Ovary (tissue), 9 donors: ENCODE measurements around the gene PAK3. TPM values are rescaled to one million over a fixed set of nuclear protein-coding genes. Genes with fewer than 3 reads are reported as not detected.

ENCODE experiments used
- DNase-seq, 5 donors: peaks; one replicate each; pipeline ENCODE4 v3.0.0-alpha.2; 2019 to 2020
- H3K27ac ChIP-seq, 2 donors: fragments of 200-600 bp; one replicate each; pipeline versions ENCODE4 v1.5.1 to v1.8.0; 2019 to 2022
- H3K27me3 ChIP-seq: fragments of 200-600 bp; one replicate; pipeline ENCODE4 v1.8.0; 2022
- H3K36me3 ChIP-seq: fragments of 200-600 bp; sonication (generic); one replicate; pipeline ENCODE4 v1.5.1; 2019
- H3K4me1 ChIP-seq: one replicate; pipeline ENCODE4 v1.8.1; 2013; ENCODE audit warnings: mild to moderate bottlenecking, moderate library complexity; ENCODE audit not compliant: insufficient read depth
- H3K4me3 ChIP-seq: fragments of 200-600 bp; sonication (generic); one replicate; pipeline ENCODE4 v1.5.1; 2017
- H3K9me3 ChIP-seq, 2 donors: fragments of 200-600 bp in 1 of 2; sonication (generic) in 1 of 2; one replicate each; pipeline versions ENCODE4 v1.5.1 to v1.8.1; 2013 to 2019; ENCODE audit warnings: mild to moderate bottlenecking in 1 of 2, moderate library complexity in 1 of 2
- CTCF ChIP-seq, 3 donors: fragments of 450-650 bp in 2 of 3; fragments of 200-600 bp in 1 of 3; IDR thresholded peaks; one replicate each; pipeline versions ENCODE4 v1.5.1 to v1.8.0; 2016 to 2022; ENCODE audit warnings: antibody characterized with exemption in 3 of 3, mild to moderate bottlenecking in 1 of 3
- EP300 ChIP-seq: sonication (generic); formaldehyde crosslinking; IDR thresholded peaks from one replicate; pipeline ENCODE4 v1.6.1; 2017; ENCODE audit warnings: antibody characterized with exemption
- POLR2A ChIP-seq: fragments of 450-650 bp; IDR thresholded peaks from one replicate; pipeline ENCODE4 v1.6.1; 2017; ENCODE audit warnings: antibody characterized with exemption, mild to moderate bottlenecking, moderate library complexity
- WGBS, 3 donors: extraction: QIAGEN DNeasy Blood & Tissue Kit in 1 of 3; methylation state at CpG; one replicate each; pipeline versions ENCODE4 v1.1.5 to v1.1.7; 2013 to 2017; 5-methylcytosine and 5-hydroxymethylcytosine counted together
- intact Hi-C, 4 donors: fragments of 100-400 bp; cut with DNase I; formaldehyde crosslinking; loops; one replicate each; pipeline versions ENCODE4 v1.11.0 to v1.15.1; 2022 to 2023
- polyA plus RNA-seq, 2 donors: library from polyadenylated mRNA; stranded (reverse); fragments of 200-250 nt in 1 of 2; fragments of 350-450 nt in 1 of 2; fragmentation: Illumina TruSeq in 1 of 2; extraction: RNeasy Lipid Tissue Mini Kit (QIAGEN cat#74804) in 1 of 2; gene quantifications; one replicate each; pipeline ENCODE4 v1.2.3, GENCODE V29; 2013 to 2014
- total RNA-seq, 7 donors: library from RNA; depleted of rRNA in 2 of 7; stranded (reverse); fragments of >200 nt in 2 of 7; fragmentation: NEBNext Ultra II Directional in 3 of 7; extraction: Animal tissue kit (Norgen Biotek cat#: 25700) in 3 of 7; gene quantifications; one replicate each; pipeline versions ENCODE4 v1.1.0 to v1.2.4, GENCODE V29; 2016 to 2023
- donor health status: DM: no; HTN: no; CAD: no; lungs with moderate emphysema.
- donor health status: DM: no; HTN: no; CAD: no.
- donor health status: Bipolar disorder and iron deficiency.
- donor health status: DM: yes; HTN: yes; CAD: no.
- donor health status: DM: no; HTN: no; CAD: no.
- donor health status: DM: yes; HTN: yes; CAD: no.

The PAK3 gene
- total and polyA plus RNA-seq, 9 donors = 0.61 to 15.8 (median 5.4) TPM

- Histone ChIP-seq H3K27ac (no peak overlapping the region), H3K27me3 (no peaks in the 10 kb centered on the region), H3K4me1 (no peaks in the 10 kb centered on the region), H3K9me3 (no peaks in the 10 kb centered on the region), H3K36me3 (no peaks in the 10 kb centered on the region), H3K4me3 (no peak overlapping the region)
- TF ChIP-seq POLR2A (no peak), CTCF (IDR thresholded peaks at IDR 0.05) (no peak), EP300 (no peak)
- intact Hi-C loops = no loop called here
- no peak for DNase-seq
- 69 to 81% (median 71%) methylated on average over 1 of the region's 1 CpG for WGBS, 3 donors
Measured at GRCh38 chrX:111129921-111130320, 33.9 kb downstream of the PAK3 start.

- no peaks in the 10 kb centered on the region for H3K36me3 ChIP-seq
- intact Hi-C loops = no loop called here
- H3K4me3 ChIP-seq = no peak overlapping the region
- no peaks in the 10 kb centered on the region for H3K9me3 ChIP-seq
- H3K4me1 ChIP-seq = no peaks in the 10 kb centered on the region
- no peak for TF ChIP-seq CTCF (IDR thresholded peaks at IDR 0.05)
- no peak for TF ChIP-seq POLR2A
- no peak for TF ChIP-seq EP300
- DNase-seq = no peak
- no peak overlapping the region for H3K27ac ChIP-seq
- H3K27me3 ChIP-seq = no peaks in the 10 kb centered on the region
Measured at GRCh38 chrX:111131572-111131971, 35.6 kb downstream of the PAK3 start.

- no peak overlapping the region for H3K27ac ChIP-seq
- intact Hi-C loops = no loop called here
- no peaks in the 10 kb centered on the region for H3K4me1 ChIP-seq
- no peaks in the 10 kb centered on the region for H3K36me3 ChIP-seq
- no peaks in the 10 kb centered on the region for H3K9me3 ChIP-seq
- H3K4me3 ChIP-seq = no peak overlapping the region
- H3K27me3 ChIP-seq = no peaks in the 10 kb centered on the region
- no peak for DNase-seq
- TF ChIP-seq POLR2A (no peak), EP300 (no peak), CTCF (IDR thresholded peaks at IDR 0.05) (no peak)
Measured at GRCh38 chrX:111133389-111133788, 37.4 kb downstream of the PAK3 start.

- Histone ChIP-seq H3K27me3 (no peaks in the 10 kb centered on the region), H3K9me3 (no peaks in the 10 kb centered on the region), H3K4me3 (no peak overlapping the region), H3K27ac (no peak overlapping the region), H3K4me1 (no peaks in the 10 kb centered on the region), H3K36me3 (no peaks in the 10 kb centered on the region)
- intact Hi-C loops = no loop called here
- DNase-seq = no peak
- no peak for TF ChIP-seq CTCF (IDR thresholded peaks at IDR 0.05)
- TF ChIP-seq EP300 = no peak
- no peak for TF ChIP-seq POLR2A
Measured at GRCh38 chrX:111145878-111146277, 49.9 kb downstream of the PAK3 start.

- DNase-seq = no peak
- TF ChIP-seq CTCF (IDR thresholded peaks at IDR 0.05) (no peak), EP300 (no peak), POLR2A (no peak)
- Histone ChIP-seq H3K4me3 (no peak overlapping the region), H3K36me3 (no peaks in the 10 kb centered on the region), H3K4me1 (no peaks in the 10 kb centered on the region), H3K27ac (no peak overlapping the region), H3K27me3 (no peaks in the 10 kb centered on the region), H3K9me3 (no peaks in the 10 kb centered on the region)
- intact Hi-C loops = no loop called here
- WGBS, 3 donors = 77 to 90% (median 85%) methylated on average over 3 of the region's 3 CpGs
Measured at GRCh38 chrX:111151764-111152163, 55.8 kb downstream of the PAK3 start.
